ENCODE results near the gene ACVR2B.

- TF ChIP-seq CTCF (IDR thresholded peaks at IDR 0.05) (no peak), POLR2AphosphoS5 (IDR thresholded peaks at IDR 0.05; ENCODE audit: low read depth, low read length) (no peak), TCF7L2 (IDR thresholded peaks at IDR 0.05; ENCODE audit: low read depth, low read length) (no peak), SIN3A (IDR thresholded peaks at IDR 0.05; ENCODE audit: borderline replicate concordance, insufficient read depth, low read depth, low read length) (no peak)
- TF ChIP-seq, protein P1, sequence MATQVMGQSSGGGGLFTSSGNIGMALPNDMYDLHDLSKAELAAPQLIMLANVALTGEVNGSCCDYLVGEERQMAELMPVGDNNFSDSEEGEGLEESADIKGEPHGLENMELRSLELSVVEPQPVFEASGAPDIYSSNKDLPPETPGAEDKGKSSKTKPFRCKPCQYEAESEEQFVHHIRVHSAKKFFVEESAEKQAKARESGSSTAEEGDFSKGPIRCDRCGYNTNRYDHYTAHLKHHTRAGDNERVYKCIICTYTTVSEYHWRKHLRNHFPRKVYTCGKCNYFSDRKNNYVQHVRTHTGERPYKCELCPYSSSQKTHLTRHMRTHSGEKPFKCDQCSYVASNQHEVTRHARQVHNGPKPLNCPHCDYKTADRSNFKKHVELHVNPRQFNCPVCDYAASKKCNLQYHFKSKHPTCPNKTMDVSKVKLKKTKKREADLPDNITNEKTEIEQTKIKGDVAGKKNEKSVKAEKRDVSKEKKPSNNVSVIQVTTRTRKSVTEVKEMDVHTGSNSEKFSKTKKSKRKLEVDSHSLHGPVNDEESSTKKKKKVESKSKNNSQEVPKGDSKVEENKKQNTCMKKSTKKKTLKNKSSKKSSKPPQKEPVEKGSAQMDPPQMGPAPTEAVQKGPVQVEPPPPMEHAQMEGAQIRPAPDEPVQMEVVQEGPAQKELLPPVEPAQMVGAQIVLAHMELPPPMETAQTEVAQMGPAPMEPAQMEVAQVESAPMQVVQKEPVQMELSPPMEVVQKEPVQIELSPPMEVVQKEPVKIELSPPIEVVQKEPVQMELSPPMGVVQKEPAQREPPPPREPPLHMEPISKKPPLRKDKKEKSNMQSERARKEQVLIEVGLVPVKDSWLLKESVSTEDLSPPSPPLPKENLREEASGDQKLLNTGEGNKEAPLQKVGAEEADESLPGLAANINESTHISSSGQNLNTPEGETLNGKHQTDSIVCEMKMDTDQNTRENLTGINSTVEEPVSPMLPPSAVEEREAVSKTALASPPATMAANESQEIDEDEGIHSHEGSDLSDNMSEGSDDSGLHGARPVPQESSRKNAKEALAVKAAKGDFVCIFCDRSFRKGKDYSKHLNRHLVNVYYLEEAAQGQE (IDR thresholded peaks at IDR 0.05; ENCODE audit: insufficient read depth in 1 of 2, low read depth in 2 of 2, low read length in 1 of 2), result no peak
These were observed 19.5 kb downstream of the ACVR2B start for GRCh38 chr3:38473229-38473628.
